Endothelial cell of umbilical vein (primary cell): ENCODE results near the gene LGMN.

Experiments used
- EZH2 ChIP-seq: IDR thresholded peaks from 2 replicates; pipeline ENCODE4 v1.6.1; 2012; ENCODE audit warnings: borderline replicate concordance, low read depth, mild to moderate bottlenecking, moderate library complexity, low read length, inconsistent platforms; ENCODE audit not compliant: severe bottlenecking
- FOS ChIP-seq: IDR thresholded peaks from 2 replicates; pipeline ENCODE4 v1.6.1; 2011; ENCODE audit warnings: mild to moderate bottlenecking, low read length, moderate library complexity, borderline replicate concordance; ENCODE audit not compliant: insufficient read depth
- GATA2 ChIP-seq: IDR thresholded peaks from 2 replicates; pipeline ENCODE4 v1.7.0; 2011; ENCODE audit warnings: low read depth, mild to moderate bottlenecking, moderate library complexity, mixed read lengths, low read length; ENCODE audit not compliant: insufficient read length, insufficient read depth
- JUN ChIP-seq: IDR thresholded peaks from 2 replicates; pipeline ENCODE4 v1.6.1; 2011; ENCODE audit warnings: borderline replicate concordance, low read depth; ENCODE audit not compliant: insufficient read length, insufficient read depth
- MYC ChIP-seq: IDR thresholded peaks from one replicate; pipeline ENCODE4 v1.6.1; 2011; ENCODE audit warnings: mild to moderate bottlenecking, low read depth, low read length
- POLR2A ChIP-seq: IDR thresholded peaks from 2 replicates; pipeline ENCODE4 v1.6.1; 2012; ENCODE audit warnings: low read depth, mild to moderate bottlenecking, control low read depth, low read length
- POLR2AphosphoS5 ChIP-seq: IDR thresholded peaks from 2 replicates; pipeline ENCODE4 v1.6.1; 2012; ENCODE audit warnings: low read depth, mild to moderate bottlenecking, control low read depth, low read length, moderate library complexity; ENCODE audit not compliant: insufficient read depth
- TF ChIP-seq, protein P1 (sequence below): IDR thresholded peaks from 2 replicates; pipeline ENCODE4 v1.6.1; 2011; ENCODE audit not compliant: insufficient read depth, insufficient read length
- TF ChIP-seq, protein P2 (sequence below), 2 donors: IDR thresholded peaks; 1 replicate in 1 of 2; 2 replicates in 1 of 2; pipeline ENCODE4 v1.5.1; 2011; ENCODE audit warnings: low read length in 2 of 2, mild to moderate bottlenecking in 2 of 2, moderate library complexity in 2 of 2, control low read depth in 1 of 2, inconsistent platforms in 1 of 2, low read depth in 1 of 2; ENCODE audit not compliant: insufficient read depth in 1 of 2; ENCODE audit errors: extremely low read depth in 1 of 2

DNA sequence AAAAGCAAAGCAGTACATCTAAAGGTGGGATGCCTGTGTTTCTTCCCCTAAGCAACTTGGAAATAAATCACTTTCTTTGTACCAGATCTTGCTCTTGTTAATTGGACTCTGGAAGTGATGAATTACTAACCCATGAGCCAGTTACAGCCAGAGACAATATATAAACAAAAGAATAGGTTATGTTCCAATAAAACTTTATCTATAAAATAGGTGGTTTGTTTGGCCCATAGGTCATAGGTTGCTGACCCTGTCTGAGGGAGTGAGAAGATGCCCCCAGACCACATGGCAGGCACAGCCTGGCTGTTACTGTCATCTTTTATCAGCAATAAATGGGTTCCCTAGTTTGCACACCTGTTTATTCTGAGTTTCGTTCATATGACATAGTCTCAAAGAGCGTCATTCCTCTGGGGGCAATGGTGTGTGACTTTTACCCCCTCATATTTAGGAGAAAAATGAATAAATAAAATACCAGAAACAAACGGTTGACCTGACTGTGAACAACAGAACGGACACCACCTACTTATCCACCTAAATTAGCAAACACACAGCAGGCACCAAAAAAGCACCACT, 10.7 kb downstream of the LGMN start:
- TF ChIP-seq EZH2 (no peak), JUN (no peak), GATA2 (no peak), POLR2AphosphoS5 (no peak), POLR2A (no peak), MYC (no peak), FOS (no peak)
- TF ChIP-seq, protein P1, sequence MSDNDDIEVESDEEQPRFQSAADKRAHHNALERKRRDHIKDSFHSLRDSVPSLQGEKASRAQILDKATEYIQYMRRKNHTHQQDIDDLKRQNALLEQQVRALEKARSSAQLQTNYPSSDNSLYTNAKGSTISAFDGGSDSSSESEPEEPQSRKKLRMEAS, result no peak
- TF ChIP-seq, protein P2, sequence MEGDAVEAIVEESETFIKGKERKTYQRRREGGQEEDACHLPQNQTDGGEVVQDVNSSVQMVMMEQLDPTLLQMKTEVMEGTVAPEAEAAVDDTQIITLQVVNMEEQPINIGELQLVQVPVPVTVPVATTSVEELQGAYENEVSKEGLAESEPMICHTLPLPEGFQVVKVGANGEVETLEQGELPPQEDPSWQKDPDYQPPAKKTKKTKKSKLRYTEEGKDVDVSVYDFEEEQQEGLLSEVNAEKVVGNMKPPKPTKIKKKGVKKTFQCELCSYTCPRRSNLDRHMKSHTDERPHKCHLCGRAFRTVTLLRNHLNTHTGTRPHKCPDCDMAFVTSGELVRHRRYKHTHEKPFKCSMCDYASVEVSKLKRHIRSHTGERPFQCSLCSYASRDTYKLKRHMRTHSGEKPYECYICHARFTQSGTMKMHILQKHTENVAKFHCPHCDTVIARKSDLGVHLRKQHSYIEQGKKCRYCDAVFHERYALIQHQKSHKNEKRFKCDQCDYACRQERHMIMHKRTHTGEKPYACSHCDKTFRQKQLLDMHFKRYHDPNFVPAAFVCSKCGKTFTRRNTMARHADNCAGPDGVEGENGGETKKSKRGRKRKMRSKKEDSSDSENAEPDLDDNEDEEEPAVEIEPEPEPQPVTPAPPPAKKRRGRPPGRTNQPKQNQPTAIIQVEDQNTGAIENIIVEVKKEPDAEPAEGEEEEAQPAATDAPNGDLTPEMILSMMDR (IDR thresholded peaks at IDR 0.05; ENCODE audit: extremely low read depth in 1 of 2, insufficient read depth in 1 of 2, low read depth in 1 of 2, low read length in 2 of 2), result no peak
